HG03097 (cell line): ENCODE measurements around the gene MDN1.
A peak's percentile ranks its signal among the peaks of the same experiment; 100 is the strongest.
"Not testable (repeated sequence)": the region's sequence is repeated elsewhere in the genome, so short reads cannot be mapped to it uniquely, and the experiment has no call there.

Experiments
- ATAC-seq: cut with Tn5 transposase; IDR thresholded peaks from one replicate; pipeline ENCODE4 v1.9.1; 2021; ENCODE audit not compliant: unreplicated experiment, low FRiP score

Gene MDN1, protein sequence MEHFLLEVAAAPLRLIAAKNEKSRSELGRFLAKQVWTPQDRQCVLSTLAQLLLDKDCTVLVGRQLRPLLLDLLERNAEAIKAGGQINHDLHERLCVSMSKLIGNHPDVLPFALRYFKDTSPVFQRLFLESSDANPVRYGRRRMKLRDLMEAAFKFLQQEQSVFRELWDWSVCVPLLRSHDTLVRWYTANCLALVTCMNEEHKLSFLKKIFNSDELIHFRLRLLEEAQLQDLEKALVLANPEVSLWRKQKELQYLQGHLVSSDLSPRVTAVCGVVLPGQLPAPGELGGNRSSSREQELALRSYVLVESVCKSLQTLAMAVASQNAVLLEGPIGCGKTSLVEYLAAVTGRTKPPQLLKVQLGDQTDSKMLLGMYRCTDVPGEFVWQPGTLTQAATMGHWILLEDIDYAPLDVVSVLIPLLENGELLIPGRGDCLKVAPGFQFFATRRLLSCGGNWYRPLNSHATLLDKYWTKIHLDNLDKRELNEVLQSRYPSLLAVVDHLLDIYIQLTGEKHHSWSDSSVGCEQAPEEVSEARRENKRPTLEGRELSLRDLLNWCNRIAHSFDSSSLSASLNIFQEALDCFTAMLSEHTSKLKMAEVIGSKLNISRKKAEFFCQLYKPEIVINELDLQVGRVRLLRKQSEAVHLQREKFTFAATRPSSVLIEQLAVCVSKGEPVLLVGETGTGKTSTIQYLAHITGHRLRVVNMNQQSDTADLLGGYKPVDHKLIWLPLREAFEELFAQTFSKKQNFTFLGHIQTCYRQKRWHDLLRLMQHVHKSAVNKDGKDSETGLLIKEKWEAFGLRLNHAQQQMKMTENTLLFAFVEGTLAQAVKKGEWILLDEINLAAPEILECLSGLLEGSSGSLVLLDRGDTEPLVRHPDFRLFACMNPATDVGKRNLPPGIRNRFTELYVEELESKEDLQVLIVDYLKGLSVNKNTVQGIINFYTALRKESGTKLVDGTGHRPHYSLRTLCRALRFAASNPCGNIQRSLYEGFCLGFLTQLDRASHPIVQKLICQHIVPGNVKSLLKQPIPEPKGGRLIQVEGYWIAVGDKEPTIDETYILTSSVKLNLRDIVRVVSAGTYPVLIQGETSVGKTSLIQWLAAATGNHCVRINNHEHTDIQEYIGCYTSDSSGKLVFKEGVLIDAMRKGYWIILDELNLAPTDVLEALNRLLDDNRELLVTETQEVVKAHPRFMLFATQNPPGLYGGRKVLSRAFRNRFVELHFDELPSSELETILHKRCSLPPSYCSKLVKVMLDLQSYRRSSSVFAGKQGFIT (N-terminal part only)

DNA sequence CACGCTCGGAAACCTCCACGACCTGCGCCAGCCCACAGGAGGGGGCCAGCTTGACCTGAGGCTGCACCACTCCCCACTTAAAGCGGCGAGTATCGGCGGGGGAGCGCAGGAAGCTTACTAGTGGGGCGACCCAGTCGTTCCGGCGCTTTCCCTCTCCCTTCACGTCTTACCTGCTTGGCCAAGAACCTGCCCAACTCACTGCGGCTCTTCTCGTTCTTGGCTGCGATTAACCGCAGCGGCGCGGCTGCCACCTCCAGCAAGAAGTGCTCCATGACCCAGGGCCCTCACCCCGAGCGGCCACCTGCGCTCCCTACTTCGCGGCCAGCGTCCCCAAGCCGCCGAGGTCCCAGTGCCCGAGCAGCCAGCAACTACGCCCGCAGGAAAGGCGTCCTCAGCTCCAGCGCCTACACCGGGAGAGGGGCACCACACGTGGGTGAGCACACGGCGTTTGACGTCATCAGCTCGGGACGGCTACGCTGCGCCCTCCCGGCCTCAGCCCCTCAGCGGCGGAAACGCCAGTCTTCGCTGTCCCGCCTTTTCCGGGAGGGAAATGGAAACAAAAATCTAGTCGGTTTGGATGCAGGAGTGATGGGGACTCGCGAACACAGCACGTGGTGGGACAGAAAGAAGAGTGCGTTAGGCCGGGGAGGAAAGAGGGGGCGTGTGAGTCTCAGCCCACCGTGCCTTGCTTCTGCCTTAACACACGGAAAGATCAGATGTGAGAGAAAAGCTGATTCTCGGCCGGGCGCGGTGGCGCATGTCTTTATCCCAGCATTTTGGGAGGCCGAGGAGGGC is at the start of gene MDN1:
TSS of gene MDN1 (minus strand) at position 459 of the 795 bp plus-strand sequence. CDS start at position 272, 187 bp downstream.
- ATAC-seq: peak; percentile 95

DNA sequence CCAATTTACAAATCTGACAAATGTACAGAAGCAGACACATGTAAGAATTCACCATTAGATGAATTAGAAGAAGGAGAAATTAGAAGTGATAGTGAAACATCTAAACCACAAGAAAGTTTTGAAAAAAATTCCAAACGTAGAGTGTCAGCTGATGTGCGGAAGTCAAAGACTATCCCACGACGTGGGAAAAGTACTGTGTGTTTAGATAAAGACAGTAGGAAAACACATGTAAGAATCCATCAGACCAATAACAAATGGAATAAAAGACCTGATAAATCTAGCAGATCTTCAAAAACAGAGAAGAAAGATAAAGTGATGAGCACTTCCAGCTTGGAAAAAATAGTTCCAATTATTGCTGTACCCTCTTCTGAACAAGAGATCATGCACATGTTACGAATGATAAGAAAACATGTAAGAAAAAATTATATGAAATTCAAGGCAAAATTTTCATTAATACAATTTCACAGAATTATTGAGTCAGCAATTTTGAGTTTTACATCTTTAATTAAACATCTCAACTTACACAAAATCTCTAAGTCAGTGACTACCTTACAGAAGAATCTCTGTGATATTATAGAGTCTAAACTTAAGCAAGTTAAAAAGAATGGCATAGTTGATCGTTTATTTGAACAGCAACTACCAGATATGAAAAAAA is 46.6 kb upstream of the MDN1 start:
- ATAC-seq: no peak

GRCh38 chr6:89862698-89863097 is 43.1 kb upstream of the MDN1 start:
- ATAC-seq: peak; percentile 23

DNA sequence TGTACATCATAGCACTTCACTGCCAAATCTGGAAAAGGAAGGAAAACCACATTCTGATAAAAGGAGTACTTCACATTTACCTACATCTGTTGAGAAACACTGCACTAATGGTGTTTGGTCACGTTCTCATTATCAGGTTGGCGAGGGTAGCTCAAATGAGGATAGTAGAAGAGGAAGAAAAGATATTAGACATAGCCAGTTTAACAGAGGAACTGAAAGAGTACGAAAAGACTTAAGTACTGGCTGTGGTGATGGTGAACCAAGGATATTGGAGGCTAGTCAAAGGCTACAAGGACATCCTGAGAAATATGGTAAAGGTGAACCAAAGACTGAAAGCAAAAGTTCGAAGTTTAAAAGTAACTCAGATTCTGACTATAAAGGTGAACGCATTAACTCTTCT is 42.7 kb upstream of the MDN1 start:
- ATAC-seq: peak; percentile 68

- ATAC-seq: peak; percentile 39
Measured at GRCh38 chr6:89859744-89860143, 40.1 kb upstream of the MDN1 start.

DNA sequence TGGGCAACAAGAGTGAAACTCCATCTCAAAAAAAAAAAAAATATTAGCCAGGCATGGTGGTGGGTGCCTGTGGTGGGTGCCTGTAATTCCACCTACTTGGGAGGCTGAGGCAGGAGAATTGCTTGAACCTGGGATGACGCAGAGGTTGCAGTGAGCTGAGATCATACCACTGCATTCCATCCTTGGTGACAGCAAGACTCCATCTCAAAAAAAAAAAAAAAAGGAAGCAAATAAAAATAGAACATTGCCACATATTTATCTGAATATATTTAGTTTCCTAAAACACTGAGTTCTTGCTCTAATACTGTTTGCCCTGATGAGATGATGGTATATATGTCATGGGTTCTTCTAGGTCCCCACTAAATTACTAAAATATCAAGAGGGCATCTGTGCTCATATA is 38.4 kb upstream of the MDN1 start:
- ATAC-seq: no peak

DNA sequence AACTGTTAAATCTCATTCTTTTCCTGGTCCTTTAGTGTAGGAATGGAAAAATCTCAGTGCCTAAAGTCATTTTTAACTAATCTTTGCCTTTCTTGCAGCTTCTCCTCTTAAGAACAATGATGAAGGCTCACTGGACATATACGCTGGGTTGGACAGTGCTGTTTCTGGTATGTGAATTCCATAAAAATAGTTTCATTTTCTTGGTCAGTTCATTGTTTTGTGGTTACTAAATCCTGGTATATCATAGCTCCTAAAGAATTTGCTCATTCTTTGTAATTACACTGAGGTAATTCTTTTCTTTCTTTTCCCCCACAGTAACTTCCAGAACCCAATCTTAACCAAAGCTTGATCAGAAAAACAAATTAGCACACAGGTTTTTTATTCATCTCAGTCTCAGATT is 33.5 kb upstream of the MDN1 start:
- ATAC-seq: no peak

- ATAC-seq: not testable (repeated sequence)
Measured at GRCh38 chr6:89847513-89847912, 27.9 kb upstream of the MDN1 start.

- no peak for ATAC-seq
Measured at GRCh38 chr6:89843070-89843469, 23.5 kb upstream of the MDN1 start.

DNA sequence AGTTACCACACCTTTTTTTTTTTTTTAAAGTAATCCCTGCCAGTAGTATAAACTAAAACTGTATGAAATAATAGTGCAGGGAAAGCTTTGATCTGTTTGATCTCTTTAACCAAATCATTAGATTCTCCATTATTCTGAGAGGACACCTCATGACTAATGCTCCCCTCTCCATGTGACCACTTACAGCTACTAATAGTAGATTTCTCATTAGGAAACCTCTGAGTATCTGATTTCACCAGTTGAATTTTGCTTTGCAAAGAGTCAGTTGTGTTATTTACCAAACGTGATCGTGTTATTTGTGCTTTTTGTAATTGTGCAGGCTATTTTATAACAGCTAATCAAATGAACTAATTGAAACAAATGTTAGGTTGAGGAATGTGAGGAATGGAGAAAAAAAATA is 22.6 kb upstream of the MDN1 start:
- no peak for ATAC-seq

DNA sequence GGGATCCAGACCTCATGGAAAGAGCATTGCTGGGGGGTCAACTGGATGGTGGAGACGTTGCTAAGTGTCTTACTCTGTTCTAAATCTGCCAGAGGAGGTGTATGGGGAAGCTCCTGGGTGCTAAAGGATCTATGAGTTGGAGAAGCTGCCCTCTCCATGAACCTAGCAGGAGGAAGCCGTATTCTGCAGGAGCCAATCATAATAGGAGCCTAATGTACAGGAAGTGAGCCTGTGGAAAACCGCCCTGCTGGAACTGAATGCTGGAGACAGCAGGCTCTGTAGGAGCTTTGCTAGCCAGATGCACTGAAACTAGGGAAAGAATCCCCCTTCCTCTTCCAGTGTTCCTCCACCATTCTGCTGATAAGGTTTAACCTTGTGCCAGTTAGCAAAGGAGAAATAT is 20.9 kb upstream of the MDN1 start:
- no peak for ATAC-seq

- ATAC-seq: no peak
Measured at GRCh38 chr6:89836639-89837222, 17.1 kb upstream of the MDN1 start.

GRCh38 chr6:89834884-89835792 is 15.5 kb upstream of the MDN1 start:
- peak; percentile 86 for ATAC-seq

DNA sequence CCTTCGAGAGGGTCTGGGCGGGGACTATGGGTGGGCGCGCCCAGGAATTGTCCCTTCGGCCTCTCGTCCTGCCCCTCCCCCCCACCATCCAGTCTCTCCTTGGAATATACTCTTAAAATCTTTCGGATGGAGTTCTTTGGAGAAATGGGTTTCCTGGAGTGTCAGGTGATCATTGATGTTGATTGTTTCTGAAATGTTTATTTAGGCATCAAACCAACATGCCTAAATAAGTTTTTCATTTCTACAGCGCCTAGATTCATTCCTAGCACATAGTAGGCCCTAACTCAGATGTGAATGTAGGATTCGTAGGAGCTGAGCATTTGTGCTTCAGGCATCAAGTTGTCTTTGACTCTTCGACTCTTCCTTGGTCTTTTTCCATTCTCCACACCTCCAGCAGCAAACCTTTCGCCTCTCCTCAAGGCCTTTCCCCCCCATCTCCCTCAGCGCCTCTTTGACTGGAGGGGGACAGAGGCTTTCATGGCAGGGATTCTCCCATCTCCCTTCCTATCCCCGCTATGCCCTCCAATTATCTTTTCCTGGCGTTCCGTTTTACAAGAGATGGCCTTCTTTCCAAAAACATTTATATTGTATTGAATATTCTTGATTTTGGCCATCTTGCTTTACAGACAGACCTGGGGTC is 10.7 kb upstream of the MDN1 start:
- ATAC-seq: no peak

DNA sequence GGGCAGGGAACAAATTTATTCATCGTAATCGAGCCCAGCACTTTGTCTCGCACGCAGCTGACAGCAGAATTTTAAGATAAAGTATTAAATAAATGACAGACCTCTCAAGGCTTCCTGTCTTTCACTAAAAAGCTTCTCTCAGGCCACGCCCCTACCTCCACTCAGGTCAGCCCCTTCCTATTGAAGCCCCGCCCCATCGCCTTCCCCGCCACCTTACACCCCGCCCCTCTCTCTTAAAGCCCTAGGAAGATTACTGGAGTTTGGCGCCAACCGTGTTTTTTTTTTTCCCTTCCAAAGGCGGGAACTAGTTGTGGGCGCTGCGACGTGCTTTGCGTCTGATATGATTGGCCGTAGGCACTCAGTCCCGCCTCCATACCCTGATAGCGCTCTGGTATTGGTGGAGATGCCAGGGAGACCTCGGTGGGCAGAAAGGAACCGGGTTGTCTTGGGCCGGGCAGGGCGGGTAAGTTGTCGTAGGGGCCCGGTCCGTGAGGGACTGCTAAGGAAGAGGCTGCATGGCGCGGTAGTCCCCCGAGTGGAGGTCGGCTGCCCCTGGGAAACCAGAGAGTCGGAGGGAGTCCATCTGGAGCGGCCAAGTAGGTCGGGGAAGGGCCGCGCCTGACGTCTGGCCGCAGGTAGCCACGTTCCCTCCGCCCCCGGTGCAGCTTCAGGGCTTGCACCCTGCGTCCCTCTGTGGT is 10.0 kb upstream of the MDN1 start, which contains the start of gene CASP8AP2:
TSS of gene CASP8AP2 (plus strand) at position 409 of the 698 bp plus-strand sequence.
- ATAC-seq: peak; percentile 99

GRCh38 chr6:89828988-89829471 is 9.4 kb upstream of the MDN1 start:
- peak; percentile 23 for ATAC-seq
